T-helper 1 cell treated with Interleukin-12 subunit alpha and Interleukin-12 subunit beta and Interleukin-4 antibody, amounts not matched to agents 30 ng/mL and 1 ng/mL, for 36 hours (primary cell): ENCODE measurements around the gene GATA6. TPM values are rescaled to one million over a fixed set of nuclear protein-coding genes. Genes with fewer than 3 reads are reported as not detected.

Source experiments
- intact Hi-C: fragments of 100-400 bp; cut with micrococcal nuclease; formaldehyde crosslinking; loops from one replicate; pipeline ENCODE4 v1.15.1; 2024
- total RNA-seq: library from RNA; stranded (reverse); gene quantifications from 2 replicates; pipeline ENCODE4 v1.2.3, GENCODE V29; 2022

Gene GATA6
- total RNA-seq, 1 donor from 2014 or later: not detected

- intact Hi-C loops: loop anchor here (5.0 to 10.0 kb wide), 2 partner anchors 181 to 398 kb away; no protein-coding TSS in a partner anchor
These were observed 3.1 kb upstream of the GATA6 start for GRCh38 chr18:22166069-22166950.

- intact Hi-C loops: loop anchor here (5.0 to 10.0 kb wide), 2 partner anchors 180 to 398 kb away; no protein-coding TSS in a partner anchor
These were observed 2.3 kb upstream of the GATA6 start for GRCh38 chr18:22167091-22167470.

GRCh38 chr18:22167471-22168241 is 1.7 kb upstream of the GATA6 start:
- intact Hi-C loops: loop anchor here (5.0 to 10.0 kb wide), 2 partner anchors 180 to 397 kb away; no protein-coding TSS in a partner anchor

GRCh38 chr18:22168360-22168921 is 948 bp upstream of the GATA6 start:
- intact Hi-C loops: loop anchor here (5.0 to 10.0 kb wide), 2 partner anchors 179 to 396 kb away; no protein-coding TSS in a partner anchor

- intact Hi-C loops: loop anchor here (5.0 to 10.0 kb wide), 2 partner anchors 177 to 395 kb away; no protein-coding TSS in a partner anchor
These were observed 566 bp downstream of the GATA6 start for GRCh38 chr18:22169889-22170420.

- intact Hi-C loops: no loop called here
These were observed 1.2 kb downstream of the GATA6 start for GRCh38 chr18:22170421-22171257.

GRCh38 chr18:22171258-22172119 is 2.1 kb downstream of the GATA6 start:
- intact Hi-C loops: no loop called here

GRCh38 chr18:22172120-22172582 is 2.8 kb downstream of the GATA6 start:
- intact Hi-C loops: no loop called here

- intact Hi-C loops: no loop called here
These were observed 3.2 kb downstream of the GATA6 start for GRCh38 chr18:22172594-22173049.

- intact Hi-C loops: no loop called here
These were observed 4.0 kb downstream of the GATA6 start for GRCh38 chr18:22173221-22173927.

GRCh38 chr18:22173928-22174301 is 4.5 kb downstream of the GATA6 start:
- intact Hi-C loops: no loop called here

- intact Hi-C loops: no loop called here
These were observed 5.2 kb downstream of the GATA6 start for GRCh38 chr18:22174341-22175145.

GRCh38 chr18:22175346-22175745 is 6.0 kb downstream of the GATA6 start:
- intact Hi-C loops: no loop called here

GRCh38 chr18:22176420-22177326 is 7.3 kb downstream of the GATA6 start:
- intact Hi-C loops: no loop called here

- intact Hi-C loops: no loop called here
These were observed 8.0 kb downstream of the GATA6 start for GRCh38 chr18:22177327-22177871.

- intact Hi-C loops: no loop called here
These were observed 9.8 kb downstream of the GATA6 start for GRCh38 chr18:22179174-22179573.
